HCT116 (cell line): ENCODE results near the gene DNAJC8. TPM values are rescaled to one million over a fixed set of nuclear protein-coding genes. Genes with fewer than 3 reads are reported as not detected.

Experiments
- ATAC-seq: fragments of 200-7000 bp; cut with Tn5 transposase; 2 replicates; pipeline ENCODE4 v1.9.1; 2020; ENCODE audit warnings: mild to moderate bottlenecking, moderate library complexity
- BruUV-seq: library from RNA; stranded (reverse); fragments of 400-500 nt; replicated peaks from 2 replicates; lab custom pipeline; 2021; lab: Mats Ljungman, UMichigan
- CTCF ChIA-PET: fragments of 300-600 bp; sonication (Branson Sonifier 250); formaldehyde crosslinking; loops from one replicate; lab custom pipeline; 2021; ENCODE audit warnings: antibody characterized with exemption; lab: Charles Lee
- POLR2A ChIA-PET: fragments of 300-600, 350-600 bp; sonication (Branson Sonifier 250); formaldehyde crosslinking; loops from one replicate; lab custom pipeline; 2021; ENCODE audit warnings: antibody characterized with exemption; lab: Charles Lee
- RAD21 ChIA-PET, 2 experiments: fragments of 300-600 bp; sonication (Branson Sonifier 250); formaldehyde crosslinking; loops; one replicate each; lab custom pipeline; 2023; ENCODE audit warnings: low total read pairs in 2 of 2; ENCODE audit not compliant: uncharacterized antibody in 2 of 2, unreplicated experiment in 2 of 2, low non-redundant PET in 1 of 2; lab: Charles Lee
- DNase-seq: peaks from one replicate; pipeline ENCODE4 v3.0.0-alpha.2; 2010; ENCODE audit warnings: low read depth, low spot score
- H2AFZ ChIP-seq: fragments of 200-600 bp; shearing (Covaris generic), sonication (generic); 2 replicates; pipeline ENCODE4 v1.6.1; 2017; ENCODE audit warnings: low read depth, mixed run types, mixed read lengths, antibody characterized with exemption, low read length; ENCODE audit not compliant: poor library complexity, severe bottlenecking
- H3K27ac ChIP-seq: 2 replicates; pipeline ENCODE4 v1.5.1; 2012; ENCODE audit warnings: low read depth, low read length
- H3K27me3 ChIP-seq: fragments of 200-600 bp; sonication (generic); 2 replicates; pipeline ENCODE4 v1.6.1; 2016; ENCODE audit warnings: mixed run types, low read length, mixed read lengths; ENCODE audit not compliant: insufficient read depth
- H3K36me3 ChIP-seq, 2 experiments: fragments of 200-500 bp in 1 of 2; fragments of 200-600 bp in 1 of 2; sonication (Bioruptor generic) in 1 of 2; sonication (generic) in 1 of 2; 2 replicates each; pipeline versions ENCODE4 v1.5.1 to v1.6.1; 2014 to 2016; ENCODE audit warnings: low read length in 2 of 2, inconsistent platforms in 1 of 2, mixed read lengths in 1 of 2, mixed run types in 1 of 2; ENCODE audit not compliant: insufficient read depth in 2 of 2, control insufficient read depth in 1 of 2
- H3K4me1 ChIP-seq, 2 experiments: fragments of 200-600 bp in 1 of 2; sonication (generic) in 1 of 2; 2 replicates each; pipeline versions ENCODE4 v1.5.1 to v1.6.1; 2012 to 2017; ENCODE audit warnings: low read length in 2 of 2, inconsistent platforms in 1 of 2, mild to moderate bottlenecking in 1 of 2, mixed read lengths in 1 of 2, mixed run types in 1 of 2, moderate library complexity in 1 of 2; ENCODE audit not compliant: insufficient read depth in 2 of 2, control insufficient read depth in 1 of 2
- H3K4me2 ChIP-seq: fragments of 200-600 bp; sonication (generic); 2 replicates; pipeline ENCODE4 v1.6.1; 2017; ENCODE audit warnings: mixed run types, low read length, mixed read lengths
- H3K4me3 ChIP-seq, 2 experiments: fragments of 200-600 bp in 1 of 2; sonication (generic) in 1 of 2; replicated peaks in 1 of 2; 2 replicates each; pipeline ENCODE4 v1.5.1; 2011 to 2016; ENCODE audit warnings: low read length in 2 of 2, control low read depth in 1 of 2, low read depth in 1 of 2, mild to moderate bottlenecking in 1 of 2, mixed read lengths in 1 of 2, mixed run types in 1 of 2
- H3K79me2 ChIP-seq: fragments of 200-600 bp; sonication (generic); 2 replicates; pipeline ENCODE4 v1.6.1; 2017; ENCODE audit warnings: mild to moderate bottlenecking, mixed run types, low read length, moderate library complexity, mixed read lengths; ENCODE audit not compliant: insufficient read depth
- H3K9ac ChIP-seq: fragments of 200-600 bp; sonication (generic); 2 replicates; pipeline ENCODE4 v1.6.1; 2016; ENCODE audit warnings: low read length, mixed read lengths
- H3K9me2 ChIP-seq: fragments of 200-600 bp; sonication (generic), shearing (Covaris generic); 2 replicates; pipeline ENCODE4 v1.6.1; 2017; ENCODE audit warnings: mixed run types, mild to moderate bottlenecking, moderate library complexity; ENCODE audit not compliant: insufficient read depth
- H3K9me3 ChIP-seq, 2 experiments: fragments of 200-500 bp in 1 of 2; fragments of 200-600 bp in 1 of 2; sonication (Bioruptor generic) in 1 of 2; sonication (generic) in 1 of 2; 2 replicates each; pipeline ENCODE4 v1.6.1; 2014 to 2017; ENCODE audit warnings: low read length in 2 of 2, mixed read lengths in 2 of 2, inconsistent platforms in 1 of 2, low read depth in 1 of 2, mild to moderate bottlenecking in 1 of 2, mixed run types in 1 of 2, moderate library complexity in 1 of 2; ENCODE audit not compliant: control insufficient read depth in 1 of 2, insufficient read depth in 1 of 2
- H4K20me1 ChIP-seq: fragments of 200-600 bp; sonication (generic), shearing (Covaris generic); 2 replicates; pipeline ENCODE4 v1.6.1; 2017; ENCODE audit warnings: mixed run types, mild to moderate bottlenecking, moderate library complexity; ENCODE audit not compliant: insufficient read depth
- CBX3 ChIP-seq: IDR thresholded peaks from 2 replicates; pipeline ENCODE4 v1.6.1; 2012; ENCODE audit warnings: low read depth
- CTCF ChIP-seq, 3 experiments: fragments of 200-600 bp in 1 of 3; sonication (generic) in 1 of 3; IDR thresholded peaks in 2 of 3; conservative IDR thresholded peaks in 1 of 3; 2 replicates each; pipeline ENCODE4 v1.5.1; 2012 to 2017; ENCODE audit warnings: low read depth in 2 of 3, low read length in 2 of 3, antibody characterized with exemption in 1 of 3, borderline replicate concordance in 1 of 3, control low read depth in 1 of 3, mild to moderate bottlenecking in 1 of 3, mixed read lengths in 1 of 3, mixed run types in 1 of 3, moderate library complexity in 1 of 3; ENCODE audit not compliant: insufficient read depth in 1 of 3
- EZH2phosphoT487 ChIP-seq: fragments of 200-600 bp; IDR thresholded peaks from 2 replicates; pipeline ENCODE4 v1.6.1; 2018; ENCODE audit warnings: antibody characterized with exemption, borderline replicate concordance
- FOSL1 ChIP-seq: IDR thresholded peaks from 2 replicates; pipeline ENCODE4 v1.6.1; 2012; ENCODE audit warnings: low read depth
- MAX ChIP-seq: IDR thresholded peaks from 2 replicates; pipeline ENCODE4 v1.6.1; 2012
- POLR2A ChIP-seq: IDR thresholded peaks from 2 replicates; pipeline ENCODE4 v1.7.0; 2011; ENCODE audit warnings: borderline replicate concordance; ENCODE audit not compliant: insufficient read depth, insufficient read length; ENCODE audit errors: extremely low read depth
- POLR2AphosphoS5 ChIP-seq: IDR thresholded peaks from 2 replicates; pipeline ENCODE4 v1.6.1; 2011; ENCODE audit warnings: mild to moderate bottlenecking, low read depth, low read length, moderate library complexity
- TCF7L2 ChIP-seq: IDR thresholded peaks from 2 replicates; pipeline ENCODE4 v1.7.0; 2011; ENCODE audit warnings: borderline replicate concordance, inconsistent platforms; ENCODE audit not compliant: insufficient read depth, insufficient read length; ENCODE audit errors: extremely low read depth
- ZFX ChIP-seq: fragments of 450-650 bp; IDR thresholded peaks from 2 replicates; pipeline ENCODE4 v1.6.1; 2017
- intact Hi-C: fragments of 100-400 bp; cut with micrococcal nuclease; formaldehyde crosslinking; loops from 2 replicates; pipeline ENCODE4 v1.10.0; 2022
- total RNA-seq: library from RNA; stranded (reverse); gene quantifications from one replicate; pipeline ENCODE4 v1.2.1, GENCODE V29; 2021; ENCODE audit not compliant: unreplicated experiment

The DNAJC8 gene
- total RNA-seq, 1 experiment from 2014 or later: 102 TPM

- intact Hi-C loops: no loop called here
- H3K9ac ChIP-seq: no peak overlapping the region
- H4K20me1 ChIP-seq: no peaks in the 10 kb centered on the region
- H3K4me2 ChIP-seq: no peak overlapping the region
- ChIA-PET POLR2A (no interaction called here), RAD21 (no interaction called here), CTCF (no interaction called here)
- H2AFZ ChIP-seq: no peak overlapping the region
- H3K4me1 ChIP-seq: peaks cover 15 to 21% of the 10 kb centered on the region in 2 experiments
- no peaks in the 10 kb centered on the region for H3K9me2 ChIP-seq
- no peak overlapping the region for H3K27ac ChIP-seq
- H3K36me3 ChIP-seq: peaks cover 41 to 42% of the 10 kb centered on the region in 2 experiments
- BruUV-seq: no TSS peak
- H3K27me3 ChIP-seq: no peaks in the 10 kb centered on the region
- TF ChIP-seq POLR2A (no peak), ZFX (no peak), FOSL1 (no peak), MAX (no peak), CTCF (IDR thresholded peaks at IDR 0.05 in 2 of 3, conservative IDR thresholded peaks at IDR 0.05 in 1 of 3; ENCODE audit: borderline replicate concordance in 1 of 3, insufficient read depth in 1 of 3, low read depth in 2 of 3, low read length in 2 of 3) (no peak), EZH2phosphoT487 (no peak), TCF7L2 (no peak), CBX3 (no peak), POLR2AphosphoS5 (no peak)
- H3K4me3 ChIP-seq: no peak overlapping the region
- H3K9me3 ChIP-seq: no peaks in the 10 kb centered on the region
- ATAC-seq (no peak), DNase-seq (no peak)
- no peaks in the 10 kb centered on the region for H3K79me2 ChIP-seq
Measured at GRCh38 chr1:28199328-28200233, 33.2 kb downstream of the DNAJC8 start.
